Bronchial epithelial cell (primary cell): ENCODE measurements around the gene KCTD15. TPM values are rescaled to one million over a fixed set of nuclear protein-coding genes. Genes with fewer than 3 reads are reported as not detected.
A peak's percentile ranks its signal among the peaks of the same experiment; 100 is the strongest.

Source experiments
- DNase-seq: peaks from one replicate; pipeline ENCODE4 v3.0.0-alpha.2; 2010; ENCODE audit warnings: low read depth
- FAIRE-seq: peaks from 2 replicates; lab custom pipeline; 2011; peaks lifted over from hg19 to GRCh38; lab: Jason Lieb, UNC
- H3K27me3 ChIP-seq: 2 replicates; pipeline ENCODE4 v1.5.1; 2011; ENCODE audit warnings: low read length; ENCODE audit not compliant: control insufficient read depth, insufficient read depth
- H3K36me3 ChIP-seq: 2 replicates; pipeline ENCODE4 v1.5.1; 2011; ENCODE audit warnings: low read length; ENCODE audit not compliant: control insufficient read depth, insufficient read depth
- H3K4me3 ChIP-seq: 2 replicates; pipeline ENCODE4 v1.5.1; 2011; ENCODE audit warnings: mild to moderate bottlenecking, low read depth, low read length, control low read depth
- CTCF ChIP-seq: IDR thresholded peaks from 2 replicates; pipeline ENCODE4 v1.5.1; 2011; ENCODE audit warnings: mild to moderate bottlenecking, moderate library complexity, low read length, control low read depth, inconsistent platforms; ENCODE audit not compliant: insufficient read depth, severe bottlenecking
- total RNA-seq: library from RNA; depleted of rRNA; stranded (reverse); fragments of >200 nt; gene quantifications from 2 replicates; pipeline ENCODE4 v1.2.1, GENCODE V29; 2014

The KCTD15 gene
- total RNA-seq, 1 donor from 2014 or later = 79.5 TPM

GRCh38 chr19:33860312-33861090 is 63.8 kb downstream of the KCTD15 start:
- no peaks in the 10 kb centered on the region for H3K36me3 ChIP-seq
- DNase-seq (no peak), FAIRE-seq (no peak)
- no peak overlapping the region for H3K4me3 ChIP-seq
- no peak for TF ChIP-seq CTCF
- no peaks in the 10 kb centered on the region for H3K27me3 ChIP-seq

- DNase-seq = no peak
- FAIRE-seq = no peak
- H3K4me3 ChIP-seq = no peak overlapping the region
Observed at GRCh38 chr19:33861950-33862349, 65.3 kb downstream of the KCTD15 start.

GRCh38 chr19:33862981-33863380 is 66.3 kb downstream of the KCTD15 start:
- H3K4me3 ChIP-seq = no peak overlapping the region
- H3K27me3 ChIP-seq = no peaks in the 10 kb centered on the region
- no peak for TF ChIP-seq CTCF
- DNase-seq = no peak
- H3K36me3 ChIP-seq = no peaks in the 10 kb centered on the region
- FAIRE-seq = no peak

More at GRCh38 chr19:33861950-33862349, 65.3 kb downstream of the KCTD15 start:
- no peak for TF ChIP-seq CTCF
- Histone ChIP-seq H3K27me3 (no peaks in the 10 kb centered on the region), H3K36me3 (no peaks in the 10 kb centered on the region)

- Histone ChIP-seq H3K4me3 (no peak overlapping the region), H3K36me3 (no peaks in the 10 kb centered on the region), H3K27me3 (no peaks in the 10 kb centered on the region)
- no peak for TF ChIP-seq CTCF
- DNase-seq (no peak), FAIRE-seq (no peak)
Observed at GRCh38 chr19:33863436-33863835, 66.8 kb downstream of the KCTD15 start.

GRCh38 chr19:33864311-33864850 is 67.7 kb downstream of the KCTD15 start:
- no peak for TF ChIP-seq CTCF
- no peaks in the 10 kb centered on the region for H3K36me3 ChIP-seq
- H3K27me3 ChIP-seq = no peaks in the 10 kb centered on the region
- no peak overlapping the region for H3K4me3 ChIP-seq
- no peak for FAIRE-seq
- peak; percentile 34 for DNase-seq
